ENCODE measurements around the gene SSX2. TPM values are rescaled to one million over a fixed set of nuclear protein-coding genes. Genes with fewer than 3 reads are reported as not detected.
"Not testable (repeated sequence)": the region's sequence is repeated elsewhere in the genome, so short reads cannot be mapped to it uniquely, and the experiment has no call there.

SSX2 gene, protein sequence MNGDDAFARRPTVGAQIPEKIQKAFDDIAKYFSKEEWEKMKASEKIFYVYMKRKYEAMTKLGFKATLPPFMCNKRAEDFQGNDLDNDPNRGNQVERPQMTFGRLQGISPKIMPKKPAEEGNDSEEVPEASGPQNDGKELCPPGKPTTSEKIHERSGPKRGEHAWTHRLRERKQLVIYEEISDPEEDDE
- polyA plus RNA-seq (2011; rRNA removed): not detected in 2 replicates
- polyA minus RNA-seq (2011; rRNA and poly(A)+ RNA removed): not detected in 2 replicates

- H3K27ac ChIP-seq (ENCODE audit: low read depth, low read length); POLR2A ChIA-PET; H3K4me3 ChIP-seq (ENCODE audit: low read depth, low read length); H3K9me3 ChIP-seq (ENCODE audit: control insufficient read depth, insufficient read depth, low read length); H3K27me3 ChIP-seq (ENCODE audit: control insufficient read depth, insufficient read depth, low read length); DNase-seq (ENCODE audit: low read depth, low spot score); CTCF ChIA-PET: not testable (repeated sequence)
These were observed at the start of gene SSX2 for GRCh38 chrX:52707078-52707477. Gene SSX2, minus strand, starts transcription at chrX:52707178. Its CDS starts 1,429 bp downstream, at chrX:52705749.

DNA sequence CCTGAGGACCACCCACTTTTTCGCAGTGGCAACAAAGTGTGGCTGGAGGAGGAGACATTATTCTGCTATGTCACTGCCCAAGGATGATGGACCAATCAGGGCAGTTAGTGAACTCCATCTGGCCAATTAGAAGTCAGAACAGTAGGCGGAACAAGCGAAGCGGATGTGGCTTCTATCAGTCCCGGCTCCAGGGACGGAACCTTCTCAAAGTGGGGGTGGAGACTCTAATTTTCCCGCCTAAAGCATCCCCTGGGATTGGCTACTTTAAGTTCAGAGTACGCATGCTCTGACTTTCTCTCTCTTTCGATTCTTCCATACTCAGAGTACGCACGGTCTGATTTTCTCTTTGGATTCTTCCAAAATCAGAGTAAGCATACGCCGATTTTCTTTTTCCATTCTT, 44.0 kb upstream of the SSX2 start, which contains the start of gene SSX2B:
TSS of gene SSX2B (plus strand) at position 301 of the 400 bp plus-strand sequence. CDS start 1,429 bp downstream, outside the sequence.
- H3K27me3 ChIP-seq (ENCODE audit: control insufficient read depth, insufficient read depth, low read length); H3K4me3 ChIP-seq (ENCODE audit: low read depth, low read length); H3K27ac ChIP-seq (ENCODE audit: low read depth, low read length); DNase-seq (ENCODE audit: low read depth, low spot score); H3K9me3 ChIP-seq (ENCODE audit: control insufficient read depth, insufficient read depth, low read length); POLR2A ChIA-PET; CTCF ChIA-PET: not testable (repeated sequence)

- H3K9me3 ChIP-seq (ENCODE audit: control insufficient read depth, insufficient read depth, low read length); H3K27me3 ChIP-seq (ENCODE audit: control insufficient read depth, insufficient read depth, low read length); POLR2A ChIA-PET; H3K27ac ChIP-seq (ENCODE audit: low read depth, low read length); CTCF ChIA-PET; H3K4me3 ChIP-seq (ENCODE audit: low read depth, low read length); DNase-seq (ENCODE audit: low read depth, low spot score): not testable (repeated sequence)
These were observed 14.9 kb downstream of the SSX2 start for GRCh38 chrX:52692034-52692433.

- DNase-seq (ENCODE audit: low read depth, low spot score); H3K4me3 ChIP-seq (ENCODE audit: low read depth, low read length); CTCF ChIA-PET; POLR2A ChIA-PET; H3K27ac ChIP-seq (ENCODE audit: low read depth, low read length); H3K9me3 ChIP-seq (ENCODE audit: control insufficient read depth, insufficient read depth, low read length); H3K27me3 ChIP-seq (ENCODE audit: control insufficient read depth, insufficient read depth, low read length): not testable (repeated sequence)
These were observed 44.8 kb downstream of the SSX2 start for GRCh38 chrX:52662218-52662617.

DNA sequence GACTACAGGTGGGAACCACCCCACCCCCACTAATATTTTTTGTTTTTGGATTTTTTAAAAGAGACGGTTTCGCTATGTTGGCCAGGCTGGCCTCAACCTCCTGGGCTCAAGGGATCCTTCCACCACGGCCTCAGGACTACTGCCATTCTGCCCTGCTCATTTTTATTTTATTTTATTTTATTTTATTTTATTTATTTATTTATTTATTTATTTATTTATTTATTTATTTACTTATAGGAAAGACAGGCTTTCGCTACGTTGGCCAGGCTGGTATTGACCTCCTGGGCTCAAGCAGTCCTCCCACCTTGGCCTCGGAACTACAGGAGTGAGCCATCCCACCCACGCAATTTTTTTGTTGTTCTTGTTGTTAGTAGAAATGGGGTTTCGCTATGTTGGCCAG, 51.5 kb downstream of the SSX2 start:
- H3K27ac ChIP-seq (ENCODE audit: low read depth, low read length); POLR2A ChIA-PET; H3K4me3 ChIP-seq (ENCODE audit: low read depth, low read length); H3K27me3 ChIP-seq (ENCODE audit: control insufficient read depth, insufficient read depth, low read length); CTCF ChIA-PET; H3K9me3 ChIP-seq (ENCODE audit: control insufficient read depth, insufficient read depth, low read length); DNase-seq (ENCODE audit: low read depth, low spot score): not testable (repeated sequence)

- H3K27ac ChIP-seq (ENCODE audit: low read depth, low read length); H3K9me3 ChIP-seq (ENCODE audit: control insufficient read depth, insufficient read depth, low read length); CTCF ChIA-PET; POLR2A ChIA-PET; H3K27me3 ChIP-seq (ENCODE audit: control insufficient read depth, insufficient read depth, low read length); DNase-seq (ENCODE audit: low read depth, low spot score); H3K4me3 ChIP-seq (ENCODE audit: low read depth, low read length): not testable (repeated sequence)
These were observed 52.2 kb downstream of the SSX2 start, which contains the start of gene SSX7 for GRCh38 chrX:52654800-52655199. Gene SSX7, minus strand, starts transcription at chrX:52654900. Its CDS starts 1,428 bp downstream, at chrX:52653472.

DNA sequence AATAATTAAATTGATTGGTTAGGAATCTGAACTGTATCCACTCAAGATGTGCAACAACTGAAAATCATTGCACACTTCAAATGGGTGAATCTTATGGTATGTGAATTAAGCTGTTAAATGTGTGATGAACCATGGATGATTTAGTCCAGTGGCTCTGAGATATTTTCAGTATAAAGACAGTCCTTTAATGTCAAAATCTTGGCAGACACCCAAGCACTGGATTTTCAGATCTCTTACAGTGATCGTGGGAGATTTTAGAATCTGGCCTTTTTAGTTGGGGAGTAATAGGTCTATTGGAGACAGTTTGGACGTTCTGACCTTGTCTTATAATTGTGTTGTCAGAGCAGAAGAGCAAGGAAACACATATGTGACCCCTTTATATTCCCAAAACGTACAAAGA, 56.3 kb downstream of the SSX2 start:
- H3K27me3 ChIP-seq (ENCODE audit: control insufficient read depth, insufficient read depth, low read length); CTCF ChIA-PET; POLR2A ChIA-PET; H3K4me3 ChIP-seq (ENCODE audit: low read depth, low read length); H3K27ac ChIP-seq (ENCODE audit: low read depth, low read length); DNase-seq (ENCODE audit: low read depth, low spot score); H3K9me3 ChIP-seq (ENCODE audit: control insufficient read depth, insufficient read depth, low read length): not testable (repeated sequence)

GRCh38 chrX:52648956-52649355, 58.0 kb downstream of the SSX2 start:
- POLR2A ChIA-PET; H3K9me3 ChIP-seq (ENCODE audit: control insufficient read depth, insufficient read depth, low read length); DNase-seq (ENCODE audit: low read depth, low spot score); CTCF ChIA-PET; H3K27ac ChIP-seq (ENCODE audit: low read depth, low read length); H3K4me3 ChIP-seq (ENCODE audit: low read depth, low read length); H3K27me3 ChIP-seq (ENCODE audit: control insufficient read depth, insufficient read depth, low read length): not testable (repeated sequence)

Small RNAs within 50 kb of the gene (small RNA-seq; reads per million reads assigned to genes)
- gene AC244505.3 (ENCODE audit: insufficient read length, low read depth): not detected
- gene AC244505.5 (ENCODE audit: insufficient read length, low read depth): not detected
- gene AL450023.3 (ENCODE audit: insufficient read length, low read depth): not detected
- gene RNA5SP504 (ENCODE audit: insufficient read length, low read depth): not detected

Other genes starting within 250 kb of the SSX2 start
- not detected in 2 replicates for gene XAGE1A, start 211.4 kb downstream of the SSX2 start, polyA plus RNA-seq (2011; rRNA removed)
- not detected in 2 replicates for gene XAGE1B, start 190.1 kb downstream of the SSX2 start, polyA plus RNA-seq (2011; rRNA removed)
- not detected in 2 replicates for gene SSX7, start 52.3 kb downstream of the SSX2 start, polyA plus RNA-seq (2011; rRNA removed)
- not detected in 2 replicates for gene SSX2B, start 44.1 kb upstream of the SSX2 start, polyA plus RNA-seq (2011; rRNA removed)
- not detected in 2 replicates for gene SPANXN5, start 90.2 kb upstream of the SSX2 start, polyA plus RNA-seq (2011; rRNA removed)
- gene XAGE5, start 104.1 kb upstream of the SSX2 start, polyA plus RNA-seq (2011; rRNA removed): not detected in 2 replicates
- gene XAGE3, start 160.9 kb upstream of the SSX2 start, polyA plus RNA-seq (2011; rRNA removed): not detected in 2 replicates
- 15.6 and 20.5 TPM in 2 replicates for gene FAM156B, start 190.2 kb upstream of the SSX2 start, polyA plus RNA-seq (2011; rRNA removed)

Measured in AG04450 (cell line).